ENCODE results near the gene ZNF516. TPM values are rescaled to one million over a fixed set of nuclear protein-coding genes. Genes with fewer than 3 reads are reported as not detected.

The ZNF516 gene
- total and polyA plus RNA-seq, 10 of the 15 experiments (the other 5 are each of a cell fraction or from before 2014, with no cell fraction given) = 2.0 to 32.0 (median 8.3) TPM

GRCh38 chr18:76370201-76370600 is 124.8 kb downstream of the ZNF516 start (continued):
- TF ChIP-seq E4F1 (IDR thresholded peaks at IDR 0.05; ENCODE audit: borderline replicate concordance, partially characterized antibody) = no peak
- TF ChIP-seq PAX8 (IDR thresholded peaks at IDR 0.05) = no peak
- no peak for TF ChIP-seq PRDM15 (CRISPR knock-in tag; IDR thresholded peaks at IDR 0.05)
- TF ChIP-seq FOS (IDR thresholded peaks at IDR 0.05; ENCODE audit: borderline replicate concordance, extremely low read depth, insufficient read length) = no peak

GRCh38 chr18:76369791-76370190 is 125.3 kb downstream of the ZNF516 start:
- SMC1A ChIA-PET (ENCODE audit: uncharacterized antibody, unreplicated experiment) = no interaction called here
- WGBS (ENCODE audit: insufficient coverage, insufficient replicate concordance, low lambda C conversion rate, missing lambda C conversion rate) = 90% methylated on average over 11 of the region's 11 CpGs
- peaks cover 5% of the 10 kb centered on the region for H3K79me2 ChIP-seq (ENCODE audit: control insufficient read depth, insufficient read depth, low read length)
- H3K9ac ChIP-seq (ENCODE audit: control insufficient read depth, insufficient read depth, low read length) = no peak overlapping the region
- H2AFZ ChIP-seq (ENCODE audit: control insufficient read depth, low read depth, low read length) = no peak overlapping the region
- peaks cover under 1% of the 10 kb centered on the region; the same call in 1 of the 2 replicates for H4K20me1 ChIP-seq (ENCODE audit: control insufficient read depth, insufficient read depth)
- intact Hi-C loops (cut with micrococcal nuclease; ENCODE audit: unreplicated experiment) = no loop called here
- no peaks in the 10 kb centered on the region for H3K9me3 ChIP-seq (replicated peaks; ENCODE audit: control insufficient read depth, insufficient read depth, low read length)
- H3K4me3 ChIP-seq = no peak overlapping the region
- in situ Hi-C loops (cut with MboI) = loop anchor here (25.0 kb wide), 1 partner anchor 1732 kb away; no protein-coding TSS in a partner anchor
- H3K36me3 ChIP-seq (ENCODE audit: control insufficient read depth in 2 of 2, insufficient read depth in 2 of 2, low read length in 1 of 2) = peaks cover 13 to 20% of the 10 kb centered on the region in 2 experiments
- no peaks in the 10 kb centered on the region for H3K27me3 ChIP-seq (replicated peaks in 1 of 2; ENCODE audit: control insufficient read depth in 2 of 2, insufficient read depth in 2 of 2, low read length in 1 of 2)
- POLR2A ChIA-PET = no interaction called here
- BruUV-seq (replicated peaks) = no TSS peak
- RAD21 ChIA-PET (ENCODE audit: unreplicated experiment) = no interaction called here
- no peak overlapping the region for H3K4me2 ChIP-seq (ENCODE audit: control insufficient read depth, insufficient read depth)
- peaks cover 16% of the 10 kb centered on the region for H3K4me1 ChIP-seq (ENCODE audit: control insufficient read depth, insufficient read depth, low read length)
- ATAC-seq (no peak), DNase-seq (ENCODE audit: low read depth, low spot score) (no peak), FAIRE-seq (no peak)
- CTCF ChIA-PET = no interaction called here
- no peak overlapping the region for H3K27ac ChIP-seq (ENCODE audit: control insufficient read depth, insufficient read depth)
- TF ChIP-seq SREBF1 (IDR thresholded peaks at IDR 0.05; ENCODE audit: low read length) (no peak), ZNF24 (IDR thresholded peaks at IDR 0.05) (no peak), SRF (IDR thresholded peaks at IDR 0.05; ENCODE audit: low read depth in 2 of 2, low read length in 2 of 2) (no peak), JUND (IDR thresholded peaks at IDR 0.05; ENCODE audit: low read depth, low read length) (no peak), BHLHE40 (IDR thresholded peaks at IDR 0.05; ENCODE audit: borderline replicate concordance in 1 of 2, low read depth in 2 of 2, low read length in 1 of 2) (no peak), MAX (IDR thresholded peaks at IDR 0.05; ENCODE audit: low read depth, low read length) (no peak), TBL1XR1 (IDR thresholded peaks at IDR 0.05; ENCODE audit: low read depth, low read length) (no peak), ASH2L (IDR thresholded peaks at IDR 0.05; ENCODE audit: borderline replicate concordance, low read depth) (no peak), POU2F2 (IDR thresholded peaks at IDR 0.05; ENCODE audit: borderline replicate concordance, low read depth, low read length) (no peak), SIN3A (IDR thresholded peaks at IDR 0.05; ENCODE audit: low read depth, low read length) (no peak), ATF3 (IDR thresholded peaks at IDR 0.05; ENCODE audit: borderline replicate concordance, extremely low read depth, low read depth, low read length) (no peak), RFX5 (IDR thresholded peaks at IDR 0.05; ENCODE audit: low read depth, low read length) (no peak), RBBP5 (conservative IDR thresholded peaks at IDR 0.05) (no peak), RB1 (IDR thresholded peaks at IDR 0.05; ENCODE audit: borderline replicate concordance) (no peak)

Data from GM12878 (cell line).